ENCODE data around the gene MINK1. TPM values are rescaled to one million over a fixed set of nuclear protein-coding genes. Genes with fewer than 3 reads are reported as not detected.
"Not testable (repeated sequence)": the region's sequence is repeated elsewhere in the genome, so short reads cannot be mapped to it uniquely, and the experiment has no call there.

MINK1 gene
- total RNA-seq, 1 donor from 2014 or later, result 65.3 TPM

DNA sequence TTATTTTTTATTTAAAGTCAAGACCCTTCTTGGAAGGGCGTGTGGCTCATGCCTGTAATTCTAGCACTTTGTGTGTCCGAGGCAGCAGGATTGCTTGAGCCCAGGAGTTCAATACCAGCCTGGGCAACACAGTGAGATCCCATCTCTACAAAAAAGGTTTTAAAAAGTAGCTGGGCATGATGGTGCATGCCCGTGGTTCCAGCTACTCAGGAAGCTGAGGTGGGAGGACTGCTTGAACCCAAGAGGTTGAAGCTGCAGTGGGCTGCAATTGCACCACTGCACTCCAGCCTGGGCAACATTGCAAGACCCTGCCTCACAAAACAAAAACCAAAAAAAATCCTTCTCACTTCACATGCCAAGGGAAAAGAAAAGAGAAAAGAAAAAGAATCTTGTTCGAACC is 29.6 kb downstream of the MINK1 start:
- Mint-ChIP-seq H3K4me3 (no peak overlapping the region), H3K27me3 (no peaks in the 10 kb centered on the region), H3K36me3 (ENCODE audit: low read depth) (peaks cover 21% of the 10 kb centered on the region), H3K4me1 (peaks cover under 1% of the 10 kb centered on the region), H3K27ac (no peak overlapping the region), H3K9me3 (no peaks in the 10 kb centered on the region)
- TF ChIP-seq, protein P1, sequence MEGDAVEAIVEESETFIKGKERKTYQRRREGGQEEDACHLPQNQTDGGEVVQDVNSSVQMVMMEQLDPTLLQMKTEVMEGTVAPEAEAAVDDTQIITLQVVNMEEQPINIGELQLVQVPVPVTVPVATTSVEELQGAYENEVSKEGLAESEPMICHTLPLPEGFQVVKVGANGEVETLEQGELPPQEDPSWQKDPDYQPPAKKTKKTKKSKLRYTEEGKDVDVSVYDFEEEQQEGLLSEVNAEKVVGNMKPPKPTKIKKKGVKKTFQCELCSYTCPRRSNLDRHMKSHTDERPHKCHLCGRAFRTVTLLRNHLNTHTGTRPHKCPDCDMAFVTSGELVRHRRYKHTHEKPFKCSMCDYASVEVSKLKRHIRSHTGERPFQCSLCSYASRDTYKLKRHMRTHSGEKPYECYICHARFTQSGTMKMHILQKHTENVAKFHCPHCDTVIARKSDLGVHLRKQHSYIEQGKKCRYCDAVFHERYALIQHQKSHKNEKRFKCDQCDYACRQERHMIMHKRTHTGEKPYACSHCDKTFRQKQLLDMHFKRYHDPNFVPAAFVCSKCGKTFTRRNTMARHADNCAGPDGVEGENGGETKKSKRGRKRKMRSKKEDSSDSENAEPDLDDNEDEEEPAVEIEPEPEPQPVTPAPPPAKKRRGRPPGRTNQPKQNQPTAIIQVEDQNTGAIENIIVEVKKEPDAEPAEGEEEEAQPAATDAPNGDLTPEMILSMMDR (IDR thresholded peaks at IDR 0.05), result no peak
- ChIA-PET POLR2A (no interaction called here), CTCF (no interaction called here)
- DNase-seq, result no peak
- intact Hi-C loops (cut with micrococcal nuclease), result no loop called here
- ATAC-seq (ENCODE audit: low read depth), result no peak

DNA sequence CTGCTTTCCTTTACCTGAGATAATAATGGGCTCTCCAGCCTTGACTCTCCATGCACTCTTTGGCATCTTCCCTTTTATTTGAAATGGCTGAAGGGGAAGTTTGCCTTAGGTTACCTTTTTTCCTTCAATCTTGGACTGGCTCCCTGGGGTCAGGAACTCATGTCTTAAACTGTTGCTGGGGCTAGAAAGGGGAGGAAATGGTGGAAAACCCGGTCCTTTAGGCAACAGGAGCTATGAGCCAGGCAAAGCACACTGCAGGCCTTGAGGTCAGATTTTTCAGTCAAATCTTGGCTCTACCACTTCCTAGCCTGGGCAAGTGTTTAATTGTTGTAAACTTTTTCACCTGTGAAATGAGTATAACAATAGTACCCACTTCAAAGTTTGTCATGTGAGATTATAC is 30.2 kb downstream of the MINK1 start:
- POLR2A ChIA-PET, result no interaction called here
- TF ChIP-seq, protein P1 (IDR thresholded peaks at IDR 0.05), result no peak
- Mint-ChIP-seq H3K4me1 (no peaks in the 10 kb centered on the region), H3K36me3 (ENCODE audit: low read depth) (peaks cover 23% of the 10 kb centered on the region), H3K4me3 (no peak overlapping the region), H3K9me3 (no peaks in the 10 kb centered on the region), H3K27me3 (no peaks in the 10 kb centered on the region), H3K27ac (no peak overlapping the region)
- no peak for ATAC-seq (ENCODE audit: low read depth)
- CTCF ChIA-PET, result no interaction called here
- intact Hi-C loops (cut with micrococcal nuclease), result no loop called here
- DNase-seq, result no peak

DNA sequence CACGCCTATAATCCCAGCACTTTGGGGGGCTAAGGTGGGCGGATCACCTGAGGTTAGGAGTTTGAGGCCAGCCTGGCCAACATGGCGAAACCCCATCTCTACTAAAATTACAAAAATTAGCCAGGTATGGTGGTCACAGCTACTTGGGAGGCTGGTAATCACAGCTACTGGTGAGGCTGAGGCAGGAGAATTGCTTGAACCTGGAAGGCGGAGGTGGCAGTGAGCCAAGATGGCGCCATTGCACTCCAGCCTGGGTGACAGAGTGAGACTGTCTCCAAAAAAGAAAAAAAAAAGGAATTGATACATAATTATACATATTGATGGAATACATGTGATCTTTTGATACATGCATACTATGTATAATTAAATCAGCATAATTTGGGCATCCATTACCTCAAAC is 34.4 kb downstream of the MINK1 start:
- CTCF ChIA-PET, result interaction anchor here (0.7 kb wide), 1 partner anchor 35 kb away, joined by 6 read pairs; no protein-coding TSS in a partner anchor
- H3K27ac Mint-ChIP-seq; POLR2A ChIA-PET; H3K27me3 Mint-ChIP-seq; H3K9me3 Mint-ChIP-seq; DNase-seq; ATAC-seq (ENCODE audit: low read depth); H3K4me1 Mint-ChIP-seq; H3K4me3 Mint-ChIP-seq; intact Hi-C loops (cut with micrococcal nuclease): not testable (repeated sequence)
- H3K36me3 Mint-ChIP-seq (ENCODE audit: low read depth), result peaks cover 12% of the 10 kb centered on the region

DNA sequence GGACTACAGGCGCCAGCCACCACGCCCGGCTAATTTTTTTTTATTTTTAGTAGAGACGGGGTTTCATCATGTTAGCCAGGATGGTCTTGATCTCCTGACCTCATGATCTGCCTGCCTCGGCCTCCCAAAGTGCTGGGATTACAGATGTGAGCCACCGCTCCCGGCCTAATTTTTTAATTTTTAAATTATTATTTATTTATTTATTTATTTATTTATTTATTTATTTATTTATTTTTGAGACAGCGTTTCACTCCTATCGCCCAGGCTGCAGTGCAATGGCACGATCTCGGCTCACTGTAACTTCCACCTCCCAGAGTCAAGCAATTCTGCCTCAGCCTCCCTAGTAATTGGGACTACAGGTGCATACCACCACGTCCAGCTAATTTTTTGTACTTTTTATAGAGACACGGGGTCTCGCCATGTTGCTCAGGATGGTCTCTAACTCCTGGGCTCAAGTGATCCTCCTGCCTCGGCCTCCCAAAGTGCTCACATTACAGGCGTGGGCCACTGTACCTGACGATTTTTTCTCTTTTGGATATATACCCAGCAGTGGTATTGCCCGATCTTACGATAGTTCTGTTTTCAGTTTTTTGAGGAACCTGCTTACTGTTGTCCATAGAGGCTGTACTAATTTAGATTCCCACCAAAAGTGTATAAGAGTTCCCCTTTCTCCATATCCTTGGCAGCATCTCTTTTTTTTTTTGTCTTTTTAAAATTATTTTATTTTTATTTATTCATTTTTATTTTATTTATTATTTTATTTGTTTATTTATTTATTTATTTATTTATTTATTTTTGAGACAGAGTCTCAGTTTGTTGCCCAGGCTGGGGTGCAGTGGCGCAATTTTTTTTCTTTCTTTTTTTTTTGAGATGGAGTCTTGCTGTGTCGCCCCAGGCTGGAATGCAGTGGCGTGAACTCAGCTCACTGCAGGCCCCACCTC is 36.2 kb downstream of the MINK1 start:
- intact Hi-C loops (cut with micrococcal nuclease); H3K4me3 Mint-ChIP-seq; POLR2A ChIA-PET; H3K4me1 Mint-ChIP-seq; H3K27ac Mint-ChIP-seq; H3K9me3 Mint-ChIP-seq; H3K27me3 Mint-ChIP-seq; DNase-seq; ATAC-seq (ENCODE audit: low read depth): not testable (repeated sequence)
- H3K36me3 Mint-ChIP-seq (ENCODE audit: low read depth), result peaks cover 14% of the 10 kb centered on the region
- CTCF ChIA-PET, result interaction anchor here (0.6 kb wide), 1 partner anchor 312 kb away, joined by 4 read pairs; no protein-coding TSS in a partner anchor

DNA sequence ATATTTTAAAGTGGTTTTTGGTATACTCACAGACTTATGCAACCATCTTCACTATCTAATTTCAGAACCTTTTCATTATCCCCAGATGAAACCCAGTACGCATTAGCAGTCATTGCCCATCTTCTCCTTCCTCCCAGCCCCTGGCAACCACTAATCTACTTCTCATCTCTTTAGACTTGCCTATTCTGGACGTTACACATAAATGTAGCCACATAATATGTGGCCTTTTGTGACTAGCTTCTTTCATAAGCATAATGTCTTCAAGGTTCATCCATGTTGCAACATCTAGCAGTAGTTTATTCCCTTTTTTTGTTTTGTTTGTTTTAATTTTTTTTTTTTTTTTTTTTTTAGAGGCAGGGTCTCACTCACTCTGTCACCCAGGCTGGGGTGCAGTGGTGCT is 37.7 kb downstream of the MINK1 start:
- DNase-seq (no peak), ATAC-seq (ENCODE audit: low read depth) (no peak)
- Mint-ChIP-seq H3K36me3 (ENCODE audit: low read depth) (peaks cover 18% of the 10 kb centered on the region), H3K4me3 (no peak overlapping the region), H3K27me3 (no peaks in the 10 kb centered on the region), H3K4me1 (no peaks in the 10 kb centered on the region), H3K27ac (no peak overlapping the region), H3K9me3 (no peaks in the 10 kb centered on the region)
- TF ChIP-seq, protein P1 (IDR thresholded peaks at IDR 0.05), result no peak
- CTCF ChIA-PET, result interaction anchor here (1.4 kb wide), 1 partner anchor 10 kb away, joined by 3 read pairs; no protein-coding TSS in a partner anchor
- intact Hi-C loops (cut with micrococcal nuclease), result no loop called here
- POLR2A ChIA-PET, result interaction anchor here (0.7 kb wide), 1 partner anchor 332 kb away, joined by 4 read pairs; no protein-coding TSS in a partner anchor

DNA sequence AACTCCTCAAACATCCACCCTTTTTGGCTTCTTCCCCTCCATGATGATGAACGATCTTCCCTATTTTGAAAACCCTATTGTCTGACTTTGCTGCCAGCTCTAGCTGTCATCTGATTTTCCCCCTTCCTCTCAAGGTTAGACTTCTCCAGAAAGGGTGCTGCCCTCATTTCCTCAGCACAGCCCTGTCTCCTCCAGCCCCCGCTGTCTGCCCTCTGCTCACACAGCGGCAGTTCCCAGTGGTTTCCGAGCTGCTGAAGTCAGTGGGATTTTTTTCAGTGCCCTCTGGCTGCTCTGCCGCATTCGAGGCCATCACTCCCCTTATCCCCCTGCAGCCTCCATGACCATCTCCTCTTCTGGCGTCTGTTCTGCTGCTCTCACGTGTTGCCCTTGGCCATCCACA is 39.6 kb downstream of the MINK1 start:
- Mint-ChIP-seq H3K27me3 (no peaks in the 10 kb centered on the region), H3K27ac (no peak overlapping the region), H3K9me3 (no peaks in the 10 kb centered on the region), H3K36me3 (ENCODE audit: low read depth) (peaks cover 27% of the 10 kb centered on the region), H3K4me3 (no peak overlapping the region), H3K4me1 (no peaks in the 10 kb centered on the region)
- intact Hi-C loops (cut with micrococcal nuclease), result no loop called here
- CTCF ChIA-PET, result no interaction called here
- no peak for DNase-seq
- POLR2A ChIA-PET, result no interaction called here
- no peak for ATAC-seq (ENCODE audit: low read depth)
- TF ChIP-seq, protein P1 (IDR thresholded peaks at IDR 0.05), result no peak
